ENCODE data around the gene SCTR.

GRCh38 chr2:119478978-119479295, 45.3 kb downstream of the SCTR start:
- TF ChIP-seq POLR2A (IDR thresholded peaks at IDR 0.05) (no peak), CTCF (IDR thresholded peaks at IDR 0.05) (no peak)

Data from heart left ventricle (tissue), 13 donors.